Measurements from ENCODE around the gene RBFOX2.

DNA sequence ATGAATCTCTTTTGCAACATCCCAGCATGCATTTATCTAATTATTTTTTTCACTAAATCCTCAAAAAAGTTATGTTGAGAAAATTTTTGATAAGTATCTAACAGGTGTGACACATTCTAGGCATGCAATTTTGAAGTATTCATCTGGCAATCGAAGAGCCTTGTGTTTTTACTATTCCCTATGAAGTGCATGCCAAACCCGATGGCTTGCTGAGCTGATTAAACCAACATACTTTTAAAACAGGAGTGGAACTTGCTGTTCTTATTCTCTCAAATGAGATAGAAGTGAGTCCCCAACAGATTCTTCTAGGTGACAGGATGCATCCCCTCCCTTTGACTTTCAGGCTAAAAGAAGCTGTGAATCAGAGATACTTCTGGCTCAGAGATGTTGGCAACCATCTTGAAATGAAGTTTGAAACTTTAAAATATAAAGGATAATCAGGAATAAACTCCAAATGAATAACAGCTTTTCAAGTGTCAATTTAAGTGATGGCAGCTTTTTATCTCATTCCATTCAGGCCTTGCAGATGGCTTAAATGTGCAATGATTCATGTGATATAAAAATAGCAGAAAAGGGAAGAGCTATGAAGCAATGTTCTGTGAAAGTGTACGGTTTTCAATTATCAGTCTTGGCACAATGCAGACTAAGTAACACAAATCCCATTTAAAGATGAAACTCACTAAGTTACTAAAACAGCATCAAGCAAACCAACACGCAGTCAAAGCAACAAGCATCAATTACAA lies 243.3 kb downstream of the RBFOX2 start:
- TF ChIP-seq, protein P1, sequence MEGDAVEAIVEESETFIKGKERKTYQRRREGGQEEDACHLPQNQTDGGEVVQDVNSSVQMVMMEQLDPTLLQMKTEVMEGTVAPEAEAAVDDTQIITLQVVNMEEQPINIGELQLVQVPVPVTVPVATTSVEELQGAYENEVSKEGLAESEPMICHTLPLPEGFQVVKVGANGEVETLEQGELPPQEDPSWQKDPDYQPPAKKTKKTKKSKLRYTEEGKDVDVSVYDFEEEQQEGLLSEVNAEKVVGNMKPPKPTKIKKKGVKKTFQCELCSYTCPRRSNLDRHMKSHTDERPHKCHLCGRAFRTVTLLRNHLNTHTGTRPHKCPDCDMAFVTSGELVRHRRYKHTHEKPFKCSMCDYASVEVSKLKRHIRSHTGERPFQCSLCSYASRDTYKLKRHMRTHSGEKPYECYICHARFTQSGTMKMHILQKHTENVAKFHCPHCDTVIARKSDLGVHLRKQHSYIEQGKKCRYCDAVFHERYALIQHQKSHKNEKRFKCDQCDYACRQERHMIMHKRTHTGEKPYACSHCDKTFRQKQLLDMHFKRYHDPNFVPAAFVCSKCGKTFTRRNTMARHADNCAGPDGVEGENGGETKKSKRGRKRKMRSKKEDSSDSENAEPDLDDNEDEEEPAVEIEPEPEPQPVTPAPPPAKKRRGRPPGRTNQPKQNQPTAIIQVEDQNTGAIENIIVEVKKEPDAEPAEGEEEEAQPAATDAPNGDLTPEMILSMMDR (IDR thresholded peaks at IDR 0.05) = no peak
- no peak for TF ChIP-seq EP300 (IDR thresholded peaks at IDR 0.05)

All from tibial nerve (tissue), 4 donors.